Ishikawa (cell line): Measurements from ENCODE around the gene GALNT10.

Experiments used
- CREB1 ChIP-seq: IDR thresholded peaks from 2 replicates; pipeline ENCODE4 v1.6.1; 2012; ENCODE audit warnings: low read depth
- RAD21 ChIP-seq: IDR thresholded peaks from 2 replicates; pipeline ENCODE4 v1.6.1; 2012; ENCODE audit warnings: low read depth
- TAF1 ChIP-seq: IDR thresholded peaks from 2 replicates; pipeline ENCODE4 v1.6.1; 2012; ENCODE audit warnings: low read depth, mild to moderate bottlenecking

GRCh38 chr5:154293219-154293618 lies 102.7 kb downstream of the GALNT10 start:
- no peak for TF ChIP-seq TAF1
- TF ChIP-seq RAD21 = no peak
- no peak for TF ChIP-seq CREB1
